Esophagus squamous epithelium (tissue), 4 donors: ENCODE data around the gene S100A3.

Experiments used
- CTCF ChIP-seq, 6 experiments: fragments of 450-650 bp in 4 of 6; fragments of 200-600 bp in 2 of 6; sonication (generic) in 2 of 6; IDR thresholded peaks; one replicate each; pipeline ENCODE4 v1.5.1; 2016 to 2019; ENCODE audit warnings: antibody characterized with exemption in 6 of 6, mild to moderate bottlenecking in 4 of 6, moderate library complexity in 4 of 6
- POLR2A ChIP-seq, 4 donors: fragments of 450-650 bp; IDR thresholded peaks; one replicate each; pipeline ENCODE4 v1.6.1; 2017; ENCODE audit warnings: antibody characterized with exemption in 4 of 4, mild to moderate bottlenecking in 4 of 4, moderate library complexity in 3 of 4

DNA sequence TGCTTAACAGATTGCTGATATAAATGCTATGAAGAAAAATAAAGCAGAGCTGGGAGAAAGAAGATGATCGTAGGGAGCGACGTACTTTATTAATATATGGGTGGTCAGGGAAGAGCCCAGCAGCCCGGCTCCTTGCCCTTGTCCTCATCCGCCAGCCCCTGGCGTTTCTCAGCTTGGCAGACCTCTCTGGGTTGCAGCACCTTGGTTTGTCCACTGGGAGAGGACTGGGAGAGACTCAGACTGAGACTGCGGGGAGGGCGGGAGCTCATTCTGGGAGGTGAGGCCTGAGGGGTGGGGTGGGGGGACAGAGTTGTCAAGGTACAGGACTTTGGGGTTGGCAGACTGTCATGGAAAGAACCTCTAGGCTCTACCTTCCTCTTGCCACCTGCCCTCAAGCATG lies 3.3 kb upstream of the S100A3 start:
- TF ChIP-seq CTCF (IDR thresholded peaks at IDR 0.05) = no peak
- no peak for TF ChIP-seq POLR2A (IDR thresholded peaks at IDR 0.05)
